ENCODE results near the gene FLOT1.

The FLOT1 gene

GRCh38 chr6:30749554-30750378 lies 7.3 kb upstream of the FLOT1 start:
- no peak for DNase-seq (ENCODE audit: low read depth)
- no peak overlapping the region for H3K4me3 ChIP-seq (ENCODE audit: low read depth, low read length)
- TF ChIP-seq CTCF (conservative IDR thresholded peaks at IDR 0.05; ENCODE audit: low read depth, low read length) = no peak

GRCh38 chr6:30748851-30749540 lies 6.5 kb upstream of the FLOT1 start:
- TF ChIP-seq CTCF (conservative IDR thresholded peaks at IDR 0.05; ENCODE audit: low read depth, low read length) = no peak
- H3K4me3 ChIP-seq (ENCODE audit: low read depth, low read length) = no peak overlapping the region
- no peak for DNase-seq (ENCODE audit: low read depth)

GRCh38 chr6:30747902-30748769 lies 5.6 kb upstream of the FLOT1 start:
- TF ChIP-seq CTCF (conservative IDR thresholded peaks at IDR 0.05; ENCODE audit: low read depth, low read length) = no peak
- H3K4me3 ChIP-seq (ENCODE audit: low read depth, low read length) = no peak overlapping the region

GRCh38 chr6:30747300-30747687 lies 4.8 kb upstream of the FLOT1 start:
- no peak overlapping the region for H3K4me3 ChIP-seq (ENCODE audit: low read depth, low read length)
- DNase-seq (ENCODE audit: low read depth) = no peak
- no peak for TF ChIP-seq CTCF (conservative IDR thresholded peaks at IDR 0.05; ENCODE audit: low read depth, low read length)

More at GRCh38 chr6:30747902-30748769, 5.6 kb upstream of the FLOT1 start:
- DNase-seq (ENCODE audit: low read depth) = no peak

- DNase-seq (ENCODE audit: low read depth) = peak; percentile 93
- peak; percentile 69 for TF ChIP-seq CTCF (conservative IDR thresholded peaks at IDR 0.05; ENCODE audit: low read depth, low read length)
- H3K4me3 ChIP-seq (ENCODE audit: low read depth, low read length) = peak within 1 kb of the TSS; percentile 90
Observed at GRCh38 chr6:30744054-30744805, 1.7 kb upstream of the FLOT1 start, which contains the start of gene IER3. Gene IER3 (minus strand): TSS chr6:30744547. CDS start chr6:30744518, 29 bp downstream.

Measured in choroid plexus epithelial cell (primary cell).